ENCODE results near the gene AUP1.

The AUP1 gene

DNA sequence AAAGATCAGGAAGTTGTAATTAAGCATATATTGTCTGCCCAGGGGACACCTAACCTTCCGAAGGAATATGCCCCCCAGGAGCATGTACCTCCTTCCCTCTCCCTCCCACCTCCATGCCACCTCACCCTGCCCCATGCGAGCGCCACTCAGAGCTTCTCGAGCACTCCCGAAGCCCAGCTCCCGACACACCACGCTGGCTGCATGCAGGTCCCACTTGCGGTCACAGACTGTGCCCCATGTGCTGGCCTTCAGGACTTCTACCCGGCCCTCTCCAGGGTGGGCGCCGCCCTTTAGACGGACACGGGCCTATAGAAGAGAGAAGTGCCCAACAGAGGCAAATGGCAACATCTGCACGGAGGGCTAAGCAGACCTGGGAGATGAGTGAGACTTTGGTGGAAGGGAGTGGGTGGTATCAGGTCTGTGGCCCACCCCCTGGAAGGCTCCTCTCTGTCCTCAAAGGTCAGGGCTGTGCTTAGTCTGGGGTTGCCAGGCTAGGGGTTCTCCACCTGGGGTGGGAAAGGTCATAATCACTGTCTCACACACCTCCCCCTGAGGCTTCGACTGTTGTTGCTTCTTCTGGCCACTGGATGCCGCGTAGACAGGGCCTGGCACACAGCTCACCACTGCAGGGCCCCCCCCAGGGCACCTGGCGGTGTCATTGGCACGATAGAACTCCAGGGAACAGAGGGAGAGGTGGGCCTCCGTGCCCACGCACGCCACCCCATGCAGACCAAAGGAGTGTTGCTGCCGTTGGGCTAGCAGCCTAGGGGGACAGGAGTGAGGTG is 6.9 kb upstream of the AUP1 start:
- no peaks in the 10 kb centered on the region for H3K9me3 ChIP-seq
- peaks cover 21% of the 10 kb centered on the region for H3K36me3 ChIP-seq
- TF ChIP-seq, protein P1, sequence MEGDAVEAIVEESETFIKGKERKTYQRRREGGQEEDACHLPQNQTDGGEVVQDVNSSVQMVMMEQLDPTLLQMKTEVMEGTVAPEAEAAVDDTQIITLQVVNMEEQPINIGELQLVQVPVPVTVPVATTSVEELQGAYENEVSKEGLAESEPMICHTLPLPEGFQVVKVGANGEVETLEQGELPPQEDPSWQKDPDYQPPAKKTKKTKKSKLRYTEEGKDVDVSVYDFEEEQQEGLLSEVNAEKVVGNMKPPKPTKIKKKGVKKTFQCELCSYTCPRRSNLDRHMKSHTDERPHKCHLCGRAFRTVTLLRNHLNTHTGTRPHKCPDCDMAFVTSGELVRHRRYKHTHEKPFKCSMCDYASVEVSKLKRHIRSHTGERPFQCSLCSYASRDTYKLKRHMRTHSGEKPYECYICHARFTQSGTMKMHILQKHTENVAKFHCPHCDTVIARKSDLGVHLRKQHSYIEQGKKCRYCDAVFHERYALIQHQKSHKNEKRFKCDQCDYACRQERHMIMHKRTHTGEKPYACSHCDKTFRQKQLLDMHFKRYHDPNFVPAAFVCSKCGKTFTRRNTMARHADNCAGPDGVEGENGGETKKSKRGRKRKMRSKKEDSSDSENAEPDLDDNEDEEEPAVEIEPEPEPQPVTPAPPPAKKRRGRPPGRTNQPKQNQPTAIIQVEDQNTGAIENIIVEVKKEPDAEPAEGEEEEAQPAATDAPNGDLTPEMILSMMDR (IDR thresholded peaks at IDR 0.05): no peak
- H3K4me3 ChIP-seq (ENCODE audit: low read depth in 1 of 2, low read length in 1 of 2): no peak overlapping the region
- H3K27me3 ChIP-seq: no peaks in the 10 kb centered on the region
- H3K27ac ChIP-seq: no peak overlapping the region
- H3K4me1 ChIP-seq (ENCODE audit: control insufficient read depth in 1 of 2, insufficient read depth in 1 of 2, low read depth in 1 of 2, low read length in 1 of 2): peaks cover 20 to 27% of the 10 kb centered on the region in 2 experiments

DNA sequence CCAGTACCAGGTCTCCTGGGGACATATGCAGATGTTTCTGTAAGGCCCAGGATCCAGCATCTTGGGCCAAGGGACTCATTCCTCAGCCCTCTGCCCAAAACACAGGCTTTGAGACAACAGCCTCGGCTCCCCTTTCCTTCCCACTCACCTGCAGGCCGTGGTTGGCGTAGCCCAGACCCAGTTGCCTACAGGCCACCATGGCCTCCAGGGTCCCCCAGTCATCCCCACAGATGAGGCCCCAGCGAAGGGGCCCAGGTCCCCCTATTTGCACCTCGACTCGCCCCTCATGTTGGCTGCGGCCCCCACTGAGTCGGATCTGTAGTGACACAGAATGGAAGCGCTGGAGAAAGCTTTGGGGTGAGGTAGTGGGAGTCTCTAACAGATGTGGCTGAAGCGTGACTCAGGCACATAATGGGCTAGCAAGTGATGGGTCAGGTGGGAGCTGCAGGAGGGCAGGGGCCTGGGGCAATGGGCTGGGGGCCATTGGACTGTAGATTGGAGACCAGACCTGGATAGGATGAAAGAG is 6.0 kb upstream of the AUP1 start:
- Histone ChIP-seq H3K4me3 (ENCODE audit: low read depth in 1 of 2, low read length in 1 of 2) (no peak overlapping the region), H3K36me3 (peaks cover 21% of the 10 kb centered on the region), H3K4me1 (ENCODE audit: control insufficient read depth in 1 of 2, insufficient read depth in 1 of 2, low read depth in 1 of 2, low read length in 1 of 2) (peaks cover 28 to 36% of the 10 kb centered on the region in 2 experiments)

DNA sequence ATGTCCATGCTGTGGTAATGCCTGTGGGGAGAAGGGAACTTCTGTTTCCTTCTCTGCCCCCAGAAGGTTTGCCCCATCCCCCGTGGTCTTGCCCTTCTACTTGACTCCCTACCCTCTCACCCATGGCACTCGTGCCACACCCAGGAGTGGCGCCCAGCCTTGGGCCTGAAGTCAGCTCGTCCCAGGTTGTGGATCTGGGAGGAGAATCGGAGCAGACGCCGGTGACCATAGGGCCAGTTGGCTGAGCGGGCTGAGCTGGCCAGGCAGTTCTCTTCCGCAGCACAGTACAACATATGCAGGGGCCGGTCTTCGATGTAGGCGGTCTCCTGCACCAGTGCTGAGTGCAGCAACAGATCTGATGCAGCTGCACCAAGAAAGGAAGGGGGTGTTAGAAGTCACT is 4.9 kb upstream of the AUP1 start:
- Histone ChIP-seq H3K36me3 (peaks cover 21% of the 10 kb centered on the region), H3K4me3 (ENCODE audit: low read depth in 1 of 2, low read length in 1 of 2) (no peak overlapping the region), H3K27me3 (no peaks in the 10 kb centered on the region), H3K9me3 (no peaks in the 10 kb centered on the region), H3K27ac (no peak overlapping the region), H3K4me1 (ENCODE audit: control insufficient read depth in 1 of 2, insufficient read depth in 1 of 2, low read depth in 1 of 2, low read length in 1 of 2) (peaks cover 29 to 32% of the 10 kb centered on the region in 2 experiments)
- TF ChIP-seq, protein P1 (IDR thresholded peaks at IDR 0.05): no peak

More for the DNA sequence above, 6.0 kb upstream of the AUP1 start:
- TF ChIP-seq, protein P1 (IDR thresholded peaks at IDR 0.05): no peak
- Histone ChIP-seq H3K27me3 (no peaks in the 10 kb centered on the region), H3K27ac (no peak overlapping the region), H3K9me3 (no peaks in the 10 kb centered on the region)

DNA sequence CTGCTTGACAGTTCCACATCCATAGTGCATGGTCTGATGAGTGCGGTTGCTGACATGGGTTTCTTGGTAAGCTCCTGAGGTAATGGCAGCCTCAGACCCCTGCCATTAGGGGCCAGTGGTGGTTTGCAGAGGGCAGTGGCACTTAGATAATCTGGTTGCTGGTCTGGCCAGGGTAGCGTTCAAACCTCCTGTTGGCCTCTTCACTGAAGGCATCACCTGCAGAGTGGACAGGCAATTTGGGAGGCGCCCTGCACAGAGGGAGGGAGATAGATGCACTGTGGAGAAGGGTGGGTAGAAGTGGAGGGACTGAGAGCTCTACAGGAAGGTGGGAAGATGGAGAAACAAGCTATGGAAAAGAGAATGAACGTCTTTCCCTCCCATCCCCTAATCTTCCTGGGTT is 4.0 kb upstream of the AUP1 start:
- Histone ChIP-seq H3K27ac (no peak overlapping the region), H3K4me3 (ENCODE audit: low read depth in 1 of 2, low read length in 1 of 2) (no peak overlapping the region), H3K36me3 (peaks cover 21% of the 10 kb centered on the region), H3K4me1 (ENCODE audit: control insufficient read depth in 1 of 2, insufficient read depth in 1 of 2, low read depth in 1 of 2, low read length in 1 of 2) (peaks cover 28 to 31% of the 10 kb centered on the region in 2 experiments), H3K27me3 (no peaks in the 10 kb centered on the region), H3K9me3 (no peaks in the 10 kb centered on the region)
- TF ChIP-seq, protein P1 (IDR thresholded peaks at IDR 0.05): no peak

DNA sequence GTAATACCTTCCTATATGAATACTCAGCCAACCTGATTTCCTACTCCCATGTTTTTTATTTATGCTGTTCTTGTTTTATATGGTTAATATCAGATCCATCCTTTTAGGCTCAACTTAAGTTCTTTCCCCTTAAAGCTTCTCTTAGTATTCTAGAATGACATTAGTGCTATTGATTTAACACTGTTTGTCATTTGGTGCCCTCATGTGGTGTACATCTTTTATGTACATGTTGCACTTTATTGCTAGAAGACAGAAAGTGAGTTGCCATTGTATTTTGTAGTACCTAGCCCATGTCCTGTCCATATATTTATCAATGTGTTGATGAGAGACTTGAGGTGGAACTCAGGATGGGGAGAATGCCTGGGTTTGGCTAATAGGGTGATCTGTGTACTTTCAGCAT is 2.7 kb upstream of the AUP1 start:
- Histone ChIP-seq H3K36me3 (peaks cover 28% of the 10 kb centered on the region), H3K27ac (no peak overlapping the region), H3K27me3 (no peaks in the 10 kb centered on the region), H3K4me3 (ENCODE audit: low read depth in 1 of 2, low read length in 1 of 2) (no peak overlapping the region), H3K9me3 (no peaks in the 10 kb centered on the region), H3K4me1 (ENCODE audit: control insufficient read depth in 1 of 2, insufficient read depth in 1 of 2, low read depth in 1 of 2, low read length in 1 of 2) (peaks cover 32 to 33% of the 10 kb centered on the region in 2 experiments)
- TF ChIP-seq, protein P1 (IDR thresholded peaks at IDR 0.05): no peak
